DOHH2 (cell line): ENCODE data around the gene VEGFD.

Source experiments
- H3F3A ChIP-seq: fragments of 200-600 bp; sonication (generic), shearing (Covaris generic); 2 replicates; pipeline ENCODE4 v1.6.0; 2016; ENCODE audit warnings: antibody characterized with exemption, mild to moderate bottlenecking; ENCODE audit not compliant: control insufficient read depth, insufficient read depth
- H3K27ac ChIP-seq: fragments of 200-600 bp; sonication (generic); 2 replicates; pipeline ENCODE4 v1.5.1; 2014; ENCODE audit warnings: low read depth, mild to moderate bottlenecking, low read length, moderate library complexity
- H3K27me3 ChIP-seq: fragments of 200-600 bp; sonication (generic); 2 replicates; pipeline ENCODE4 v1.6.1; 2014; ENCODE audit warnings: mild to moderate bottlenecking, low read length, mixed read lengths; ENCODE audit not compliant: control insufficient read depth
- H3K36me3 ChIP-seq: fragments of 200-600 bp; sonication (generic); 2 replicates; pipeline ENCODE4 v1.6.1; 2014; ENCODE audit warnings: mild to moderate bottlenecking, low read length, moderate library complexity, mixed read lengths; ENCODE audit not compliant: control insufficient read depth
- H3K4me1 ChIP-seq: fragments of 200-600 bp; sonication (generic); 2 replicates; pipeline ENCODE4 v1.6.1; 2014; ENCODE audit warnings: mild to moderate bottlenecking, low read length, mixed read lengths; ENCODE audit not compliant: control insufficient read depth
- H3K4me2 ChIP-seq: fragments of 200-600 bp; sonication (generic); 2 replicates; pipeline ENCODE4 v1.6.0; 2014; ENCODE audit warnings: mild to moderate bottlenecking, low read length, moderate library complexity
- H3K4me3 ChIP-seq: fragments of 200-600 bp; sonication (generic); 2 replicates; pipeline ENCODE4 v1.5.1; 2014; ENCODE audit warnings: mild to moderate bottlenecking, low read length, mixed read lengths
- H3K79me2 ChIP-seq: fragments of 200-600 bp; sonication (generic); 2 replicates; pipeline ENCODE4 v1.6.1; 2014; ENCODE audit warnings: mild to moderate bottlenecking, low read length, mixed read lengths; ENCODE audit not compliant: control insufficient read depth
- H3K9me2 ChIP-seq: fragments of 200-600 bp; sonication (generic); replicated peaks from 2 replicates; pipeline ENCODE4 v1.6.1; 2014; ENCODE audit warnings: mild to moderate bottlenecking, low read length, mixed read lengths; ENCODE audit not compliant: control insufficient read depth
- H3K9me3 ChIP-seq: fragments of 200-600 bp; sonication (generic); 2 replicates; pipeline ENCODE4 v1.6.1; 2014; ENCODE audit warnings: antibody characterized with exemption, low read length, mixed read lengths; ENCODE audit not compliant: control insufficient read depth, insufficient read depth
- H4K20me1 ChIP-seq: fragments of 200-600 bp; sonication (generic); 2 replicates; pipeline ENCODE4 v1.6.0; 2014; ENCODE audit warnings: low read depth, mild to moderate bottlenecking, antibody characterized with exemption, low read length, moderate library complexity; ENCODE audit not compliant: control insufficient read depth, insufficient read depth
- EZH2phosphoT487 ChIP-seq: fragments of 200-600 bp; sonication (generic); IDR thresholded peaks from 2 replicates; pipeline ENCODE4 v1.6.1; 2017; ENCODE audit warnings: borderline replicate concordance, mild to moderate bottlenecking, antibody characterized with exemption, low read length, moderate library complexity, mixed read lengths
- TF ChIP-seq, protein P1 (sequence below): fragments of 200-600 bp; sonication (generic); IDR thresholded peaks from one replicate; pipeline ENCODE4 v1.5.1; 2014; ENCODE audit warnings: antibody characterized with exemption, mild to moderate bottlenecking, low read depth, low read length; ENCODE audit not compliant: poor library complexity, severe bottlenecking

The VEGFD gene

DNA sequence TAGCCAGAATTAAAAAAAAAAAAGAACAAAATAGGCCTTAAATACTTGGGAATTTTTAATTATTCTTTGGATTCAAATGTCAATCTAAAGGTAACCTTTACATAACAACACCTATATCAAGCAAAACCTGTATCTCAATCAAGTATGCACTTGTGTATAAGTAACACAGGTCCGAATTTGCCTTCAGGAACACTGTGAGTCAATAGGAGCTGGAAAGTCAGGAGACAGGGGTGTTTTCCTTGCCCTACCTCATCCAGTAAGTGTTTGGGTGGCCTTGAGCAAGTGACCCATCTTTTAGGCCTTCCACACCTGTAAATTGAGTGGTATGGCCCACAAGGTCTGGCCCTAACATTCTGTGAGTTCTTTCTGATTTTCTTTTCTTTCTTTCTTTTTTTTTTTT is 40.8 kb upstream of the VEGFD start:
- Histone ChIP-seq H4K20me1 (no peaks in the 10 kb centered on the region), H3K9me2 (no peaks in the 10 kb centered on the region), H3K27me3 (no peaks in the 10 kb centered on the region), H3K79me2 (no peaks in the 10 kb centered on the region), H3K9me3 (no peaks in the 10 kb centered on the region), H3K4me2 (no peak overlapping the region), H3K27ac (no peak overlapping the region), H3K4me3 (no peak overlapping the region), H3K4me1 (no peaks in the 10 kb centered on the region), H3F3A (no peaks in the 10 kb centered on the region), H3K36me3 (no peaks in the 10 kb centered on the region)
- TF ChIP-seq EZH2phosphoT487: no peak
- TF ChIP-seq, protein P1, sequence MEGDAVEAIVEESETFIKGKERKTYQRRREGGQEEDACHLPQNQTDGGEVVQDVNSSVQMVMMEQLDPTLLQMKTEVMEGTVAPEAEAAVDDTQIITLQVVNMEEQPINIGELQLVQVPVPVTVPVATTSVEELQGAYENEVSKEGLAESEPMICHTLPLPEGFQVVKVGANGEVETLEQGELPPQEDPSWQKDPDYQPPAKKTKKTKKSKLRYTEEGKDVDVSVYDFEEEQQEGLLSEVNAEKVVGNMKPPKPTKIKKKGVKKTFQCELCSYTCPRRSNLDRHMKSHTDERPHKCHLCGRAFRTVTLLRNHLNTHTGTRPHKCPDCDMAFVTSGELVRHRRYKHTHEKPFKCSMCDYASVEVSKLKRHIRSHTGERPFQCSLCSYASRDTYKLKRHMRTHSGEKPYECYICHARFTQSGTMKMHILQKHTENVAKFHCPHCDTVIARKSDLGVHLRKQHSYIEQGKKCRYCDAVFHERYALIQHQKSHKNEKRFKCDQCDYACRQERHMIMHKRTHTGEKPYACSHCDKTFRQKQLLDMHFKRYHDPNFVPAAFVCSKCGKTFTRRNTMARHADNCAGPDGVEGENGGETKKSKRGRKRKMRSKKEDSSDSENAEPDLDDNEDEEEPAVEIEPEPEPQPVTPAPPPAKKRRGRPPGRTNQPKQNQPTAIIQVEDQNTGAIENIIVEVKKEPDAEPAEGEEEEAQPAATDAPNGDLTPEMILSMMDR: no peak

DNA sequence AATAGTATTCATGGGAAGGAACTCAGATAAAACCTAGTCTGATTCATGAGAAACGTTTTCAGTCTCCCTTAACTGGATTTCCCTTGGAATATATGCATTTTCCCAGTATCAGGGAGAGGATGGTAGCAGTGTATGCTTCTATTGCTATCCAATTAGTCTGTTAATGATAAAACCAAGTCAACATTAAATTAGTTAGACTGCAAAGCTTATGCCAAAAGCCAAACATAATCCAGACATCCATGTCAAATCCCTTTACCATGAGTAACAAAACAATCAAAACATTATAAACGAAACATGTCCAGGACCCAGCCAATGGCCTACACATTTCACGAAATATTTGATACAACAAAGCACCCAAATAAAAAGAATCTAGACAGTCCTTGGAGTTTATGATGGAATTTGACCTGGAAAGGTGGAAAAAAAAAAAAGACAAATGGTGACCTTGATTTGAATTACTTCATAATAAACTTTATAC is 34.5 kb upstream of the VEGFD start:
- H3K36me3 ChIP-seq: no peaks in the 10 kb centered on the region

DNA sequence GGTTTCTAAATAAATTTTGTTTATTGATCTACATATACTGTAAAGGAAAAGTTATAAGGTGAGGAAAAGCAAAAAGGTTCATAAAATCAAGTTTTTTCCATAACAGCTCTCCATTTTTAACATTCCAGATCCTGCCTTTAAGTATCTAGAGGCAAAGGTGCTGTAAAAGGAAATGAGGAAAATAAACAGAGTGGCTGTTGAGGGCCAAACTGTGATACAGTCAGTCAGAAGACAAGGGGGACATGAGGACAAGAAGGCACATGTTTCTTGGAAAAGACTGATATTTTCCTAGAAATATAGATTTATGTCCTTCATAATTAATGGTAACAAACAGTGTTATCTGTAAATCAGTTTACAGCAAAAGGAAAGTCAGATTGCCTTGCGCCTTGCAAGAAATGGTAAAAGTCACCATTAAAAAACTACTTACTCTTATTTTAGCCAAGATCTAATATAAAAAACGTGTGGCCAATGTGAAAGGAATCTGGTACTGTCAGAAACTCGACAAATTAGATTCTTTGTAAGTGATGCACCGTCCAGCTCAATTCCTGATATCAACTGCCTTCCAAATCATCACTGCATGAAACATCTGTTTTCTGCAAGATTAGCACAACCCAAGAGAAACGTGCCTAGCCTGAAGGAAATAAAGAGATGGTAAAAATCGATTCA is 34.0 kb upstream of the VEGFD start:
- no peaks in the 10 kb centered on the region for H3K79me2 ChIP-seq
- H3K9me2 ChIP-seq: no peaks in the 10 kb centered on the region
- no peaks in the 10 kb centered on the region for H4K20me1 ChIP-seq
- H3F3A ChIP-seq: no peaks in the 10 kb centered on the region
- TF ChIP-seq, protein P1: no peak
- TF ChIP-seq EZH2phosphoT487: no peak
- H3K4me3 ChIP-seq: no peak overlapping the region
- no peak overlapping the region for H3K27ac ChIP-seq
- no peaks in the 10 kb centered on the region for H3K36me3 ChIP-seq
- H3K4me1 ChIP-seq: no peaks in the 10 kb centered on the region
- no peak overlapping the region for H3K4me2 ChIP-seq
- no peaks in the 10 kb centered on the region for H3K27me3 ChIP-seq
- H3K9me3 ChIP-seq: no peaks in the 10 kb centered on the region

More for the DNA sequence above, 34.5 kb upstream of the VEGFD start:
- Histone ChIP-seq H3K27ac (no peak overlapping the region), H3K27me3 (no peaks in the 10 kb centered on the region), H3K4me1 (no peaks in the 10 kb centered on the region), H3K9me3 (no peaks in the 10 kb centered on the region), H3K9me2 (no peaks in the 10 kb centered on the region), H3K79me2 (no peaks in the 10 kb centered on the region), H3K4me2 (no peak overlapping the region), H3F3A (no peaks in the 10 kb centered on the region), H4K20me1 (no peaks in the 10 kb centered on the region), H3K4me3 (no peak overlapping the region)
- no peak for TF ChIP-seq EZH2phosphoT487
- TF ChIP-seq, protein P1: no peak
